Stimulated activated CD8-positive, alpha-beta memory T cell treated with anti-CD3 and anti-CD28 coated beads, Interleukin-4, amount 100 ng/mL, for 48 hours (primary cell): ENCODE data around the gene GABRB2.
"Not testable (repeated sequence)": the region's sequence is repeated elsewhere in the genome, so short reads cannot be mapped to it uniquely, and the experiment has no call there.

Experiments
- DNase-seq: peaks from one replicate; pipeline ENCODE4 v3.0.0-alpha.2; 2020

The GABRB2 gene

GRCh38 chr5:161385027-161385426 is 161.5 kb downstream of the GABRB2 start:
- DNase-seq = no peak

GRCh38 chr5:161382685-161383084 is 163.8 kb downstream of the GABRB2 start:
- DNase-seq = no peak

GRCh38 chr5:161380486-161380885 is 166.0 kb downstream of the GABRB2 start:
- DNase-seq = no peak

GRCh38 chr5:161378701-161379100 is 167.8 kb downstream of the GABRB2 start:
- DNase-seq = no peak

GRCh38 chr5:161376034-161376433 is 170.5 kb downstream of the GABRB2 start:
- DNase-seq = no peak

- no peak for DNase-seq
Observed at GRCh38 chr5:161373345-161373707, 173.2 kb downstream of the GABRB2 start.

- no peak for DNase-seq
Observed at GRCh38 chr5:161372682-161373344, 173.7 kb downstream of the GABRB2 start.

GRCh38 chr5:161369022-161369421 is 177.5 kb downstream of the GABRB2 start:
- DNase-seq = no peak

- DNase-seq = no peak
Observed at GRCh38 chr5:161358446-161358845, 188.1 kb downstream of the GABRB2 start.

GRCh38 chr5:161344234-161344633 is 202.3 kb downstream of the GABRB2 start:
- no peak for DNase-seq

- DNase-seq = no peak
Observed at GRCh38 chr5:161342886-161343285, 203.6 kb downstream of the GABRB2 start.

- no peak for DNase-seq
Observed at GRCh38 chr5:161340012-161340411, 206.5 kb downstream of the GABRB2 start.

GRCh38 chr5:161333194-161333880 is 213.2 kb downstream of the GABRB2 start:
- DNase-seq = no peak

- no peak for DNase-seq
Observed at GRCh38 chr5:161332343-161332742, 214.2 kb downstream of the GABRB2 start.

- DNase-seq = no peak
Observed at GRCh38 chr5:161314033-161314432, 232.5 kb downstream of the GABRB2 start.

- DNase-seq = no peak
Observed at GRCh38 chr5:161312882-161313281, 233.6 kb downstream of the GABRB2 start.

GRCh38 chr5:161311965-161312364 is 234.6 kb downstream of the GABRB2 start:
- DNase-seq = no peak

GRCh38 chr5:161311146-161311708 is 235.3 kb downstream of the GABRB2 start:
- DNase-seq = no peak

- no peak for DNase-seq
Observed at GRCh38 chr5:161306351-161306995, 240.1 kb downstream of the GABRB2 start.

- no peak for DNase-seq
Observed at GRCh38 chr5:161305601-161306000, 240.9 kb downstream of the GABRB2 start.

GRCh38 chr5:161302559-161302958 is 244.0 kb downstream of the GABRB2 start:
- no peak for DNase-seq

- DNase-seq = no peak
Observed at GRCh38 chr5:161301586-161301985, 244.9 kb downstream of the GABRB2 start.

GRCh38 chr5:161299053-161299452 is 247.5 kb downstream of the GABRB2 start:
- no peak for DNase-seq

GRCh38 chr5:161297388-161297787 is 249.1 kb downstream of the GABRB2 start:
- DNase-seq = not testable (repeated sequence)
